PFSK-1 (cell line): Measurements from ENCODE around the gene PTPN22.

ENCODE experiments used
- FOXP2 ChIP-seq: optimal IDR thresholded peaks from 2 replicates; pipeline ENCODE3; 2011; ENCODE audit warnings: borderline replicate concordance, control low read depth, inconsistent platforms; ENCODE audit not compliant: insufficient read depth; ENCODE audit errors: extremely low read length, extremely low read depth
- POLR2AphosphoS5 ChIP-seq: IDR thresholded peaks from 2 replicates; pipeline ENCODE4 v1.6.1; 2012; ENCODE audit warnings: low read depth, mild to moderate bottlenecking, control low read depth, low read length, moderate library complexity
- REST ChIP-seq, 2 experiments: IDR thresholded peaks; 2 replicates each; pipeline versions ENCODE4 v1.6.1 to v1.8.0; 2011 to 2012; ENCODE audit warnings: low read depth in 2 of 2, low read length in 2 of 2, control low read depth in 1 of 2, inconsistent platforms in 1 of 2, mild to moderate bottlenecking in 1 of 2, moderate library complexity in 1 of 2; ENCODE audit not compliant: insufficient read depth in 1 of 2
- SIN3A ChIP-seq: IDR thresholded peaks from 2 replicates; pipeline ENCODE4 v1.6.1; 2012; ENCODE audit warnings: mild to moderate bottlenecking, low read length, moderate library complexity, borderline replicate concordance; ENCODE audit not compliant: insufficient read depth
- TAF1 ChIP-seq: IDR thresholded peaks from 2 replicates; pipeline ENCODE4 v1.6.1; 2012; ENCODE audit warnings: low read length, control low read depth, borderline replicate concordance; ENCODE audit not compliant: insufficient read depth

GRCh38 chr1:113854234-113854633 is 17.3 kb downstream of the PTPN22 start:
- TF ChIP-seq FOXP2, result no peak
- TF ChIP-seq REST (IDR thresholded peaks at IDR 0.05; ENCODE audit: insufficient read depth in 1 of 2, low read depth in 2 of 2, low read length in 2 of 2), result no peak
- TF ChIP-seq SIN3A, result no peak
- TF ChIP-seq POLR2AphosphoS5, result no peak
- no peak for TF ChIP-seq TAF1
